Inferior parietal cortex (tissue), 1 donor: Measurements from ENCODE around the gene VSTM2B.

Experiments used
- DNase-seq: peaks from one replicate; pipeline ENCODE4 v3.0.0-alpha.2; 2016; ENCODE audit errors: extremely low spot score

The VSTM2B gene

GRCh38 chr19:29515706-29516357 lies 10.0 kb upstream of the VSTM2B start:
- no peak for DNase-seq

DNA sequence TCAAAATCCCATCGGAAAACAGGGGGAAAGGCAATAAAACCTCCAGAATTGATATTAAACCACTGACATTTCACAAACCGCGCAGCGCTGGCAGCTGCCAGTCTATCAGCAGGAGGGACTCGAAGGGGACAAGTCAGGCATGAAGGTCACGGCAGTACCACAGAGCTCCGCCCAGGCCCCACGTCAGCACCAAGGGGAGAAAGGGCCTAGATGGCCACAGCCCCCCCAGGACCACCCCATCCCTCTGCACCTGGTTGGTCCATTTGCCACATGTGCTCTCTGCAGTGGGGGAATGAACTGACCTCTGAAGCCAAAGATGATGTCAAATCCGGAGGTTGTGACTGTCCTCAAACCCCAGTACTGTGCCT lies 9.5 kb upstream of the VSTM2B start:
- no peak for DNase-seq

- DNase-seq, result no peak
Measured at GRCh38 chr19:29516821-29517395, 8.9 kb upstream of the VSTM2B start.

DNA sequence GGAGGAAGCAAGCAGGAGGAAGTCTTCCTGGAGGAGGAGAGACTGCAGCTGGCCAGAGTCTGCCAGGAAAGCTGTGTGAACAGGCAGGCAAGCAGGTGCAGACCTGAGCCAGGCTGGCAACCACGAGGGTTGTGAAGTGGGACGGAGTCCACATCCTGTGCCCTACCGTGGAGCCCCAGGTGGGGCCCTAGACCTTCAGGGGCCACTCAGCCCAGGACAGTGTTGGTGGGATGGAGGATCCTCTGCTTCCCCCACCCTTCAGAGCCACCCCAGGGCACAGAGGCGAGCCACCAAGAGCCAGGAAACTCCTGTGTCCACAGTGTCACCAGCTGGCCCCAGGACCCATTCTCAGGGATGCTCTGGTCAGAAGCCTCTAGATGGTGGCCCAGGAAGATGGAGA lies 8.4 kb upstream of the VSTM2B start:
- no peak for DNase-seq

GRCh38 chr19:29517946-29518345 lies 7.8 kb upstream of the VSTM2B start:
- DNase-seq, result no peak

DNA sequence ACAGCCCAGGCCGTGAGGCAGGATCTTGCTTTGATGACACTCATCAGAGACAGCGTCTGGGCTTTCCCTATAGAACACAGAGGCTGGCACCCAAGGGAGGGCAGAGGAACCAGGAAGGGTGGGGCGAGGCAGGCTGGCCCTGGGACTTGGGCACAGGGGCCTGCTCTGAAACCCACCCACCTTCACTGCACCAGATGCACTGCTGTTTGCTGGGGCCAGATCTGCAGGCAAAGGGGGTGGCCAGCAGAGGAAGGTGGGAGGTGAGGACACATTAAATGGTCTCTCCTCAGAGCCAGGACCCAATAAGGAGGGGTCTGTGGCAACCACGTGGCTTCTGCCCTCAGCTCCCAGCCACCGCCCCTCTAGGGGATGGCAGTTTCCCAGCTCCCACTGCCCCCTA lies 6.6 kb upstream of the VSTM2B start:
- no peak for DNase-seq

DNA sequence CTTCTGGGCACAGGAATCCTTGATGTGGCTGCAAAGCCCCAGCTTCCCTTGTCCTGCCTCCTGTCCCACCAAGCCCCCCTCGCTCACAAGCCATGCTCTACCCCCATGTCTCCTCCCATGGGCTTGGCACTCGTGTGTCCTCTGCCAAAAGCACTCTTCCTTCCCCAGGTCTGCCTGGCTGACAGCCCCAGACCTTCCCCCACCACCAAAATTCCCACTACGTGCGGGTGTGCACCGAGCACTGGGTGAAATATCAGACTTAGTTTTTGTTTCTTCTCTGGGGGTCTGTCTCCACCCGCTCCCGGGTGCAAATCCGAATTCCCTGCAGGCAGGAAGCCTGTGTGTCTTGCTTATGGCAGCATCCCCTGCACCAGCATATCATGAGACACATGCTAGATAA lies 5.9 kb upstream of the VSTM2B start:
- DNase-seq, result no peak

DNA sequence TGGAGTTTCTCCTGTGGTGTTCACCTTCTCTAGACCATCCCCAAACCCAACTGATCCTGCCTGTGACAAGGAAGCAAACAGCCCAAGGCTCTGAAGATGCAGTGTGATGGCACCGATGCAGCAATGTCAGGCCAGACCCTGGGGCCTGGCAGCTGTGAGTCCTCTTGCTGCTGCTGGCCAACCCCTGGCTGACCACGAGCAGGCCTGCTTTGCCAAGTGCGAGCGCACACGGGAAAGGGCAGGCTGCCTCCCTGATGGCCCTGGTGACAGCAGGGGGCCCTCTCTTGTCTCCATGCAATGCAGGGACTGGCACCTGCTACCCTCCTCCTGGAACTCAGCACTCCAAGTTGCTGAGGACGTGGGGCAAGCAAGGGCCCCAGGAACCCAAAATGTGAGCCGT lies 5.4 kb upstream of the VSTM2B start:
- no peak for DNase-seq

GRCh38 chr19:29521291-29522075 lies 4.3 kb upstream of the VSTM2B start:
- DNase-seq, result no peak

DNA sequence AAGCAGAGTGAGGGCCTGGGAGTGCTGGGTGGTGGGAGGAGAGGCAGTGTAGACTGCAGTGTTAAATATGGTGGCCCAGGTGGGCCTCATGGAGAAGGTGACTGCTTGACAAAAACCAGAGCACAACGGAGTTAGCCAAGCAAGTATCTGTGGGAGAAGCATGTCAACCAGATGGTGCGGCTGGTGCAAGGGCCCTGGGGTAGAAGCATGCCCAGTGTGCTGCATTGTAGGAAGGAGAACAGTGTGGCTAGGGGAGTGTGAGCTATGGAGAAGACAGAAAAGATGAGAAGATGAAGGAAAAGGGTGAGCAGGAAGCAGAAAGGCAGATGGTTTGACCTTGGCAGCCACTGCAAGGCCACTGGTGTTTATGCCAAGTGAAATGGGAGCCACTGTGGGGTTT lies 2.2 kb upstream of the VSTM2B start:
- DNase-seq, result no peak

GRCh38 chr19:29524201-29524911 lies 1.4 kb upstream of the VSTM2B start:
- peak; percentile 72 for DNase-seq

- no peak for DNase-seq
Measured at GRCh38 chr19:29524912-29525831, 622 bp upstream of the VSTM2B start.

DNA sequence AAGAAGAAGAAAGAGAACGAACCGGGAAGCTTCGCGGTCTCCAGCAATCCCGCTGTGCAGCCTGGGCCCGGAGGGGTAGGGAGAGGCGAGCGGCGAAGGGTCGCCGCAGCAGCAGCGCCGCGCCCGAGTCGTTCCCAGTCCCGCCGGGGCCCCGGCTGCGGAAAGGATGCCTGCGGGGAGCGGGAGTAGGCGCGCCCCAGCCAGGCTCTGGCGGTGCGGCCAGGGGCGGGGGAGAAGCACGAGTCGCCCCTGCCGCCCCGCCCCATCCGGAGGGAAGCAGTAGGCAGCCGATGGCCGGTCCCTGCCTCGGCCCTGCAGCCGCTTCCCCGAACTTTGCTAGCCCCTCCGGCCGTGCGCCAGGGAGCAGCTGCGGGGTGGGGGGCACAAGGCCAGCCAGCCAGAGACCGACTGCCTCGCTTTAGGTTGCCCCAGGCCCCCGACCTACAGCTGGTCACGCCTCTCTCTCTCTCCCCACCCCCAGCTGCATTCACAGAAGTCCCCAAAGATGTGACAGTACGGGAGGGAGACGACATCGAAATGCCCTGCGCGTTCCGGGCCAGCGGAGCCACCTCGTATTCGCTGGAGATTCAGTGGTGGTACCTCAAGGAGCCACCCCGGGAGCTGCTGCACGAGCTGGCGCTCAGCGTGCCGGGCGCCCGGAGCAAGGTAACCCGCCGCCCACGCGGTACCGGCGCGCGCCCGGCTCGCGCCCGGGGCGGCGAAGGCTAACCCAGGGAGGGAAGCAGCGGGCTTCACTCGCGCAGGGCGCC lies 1.1 kb downstream of the VSTM2B start:
- no peak for DNase-seq

DNA sequence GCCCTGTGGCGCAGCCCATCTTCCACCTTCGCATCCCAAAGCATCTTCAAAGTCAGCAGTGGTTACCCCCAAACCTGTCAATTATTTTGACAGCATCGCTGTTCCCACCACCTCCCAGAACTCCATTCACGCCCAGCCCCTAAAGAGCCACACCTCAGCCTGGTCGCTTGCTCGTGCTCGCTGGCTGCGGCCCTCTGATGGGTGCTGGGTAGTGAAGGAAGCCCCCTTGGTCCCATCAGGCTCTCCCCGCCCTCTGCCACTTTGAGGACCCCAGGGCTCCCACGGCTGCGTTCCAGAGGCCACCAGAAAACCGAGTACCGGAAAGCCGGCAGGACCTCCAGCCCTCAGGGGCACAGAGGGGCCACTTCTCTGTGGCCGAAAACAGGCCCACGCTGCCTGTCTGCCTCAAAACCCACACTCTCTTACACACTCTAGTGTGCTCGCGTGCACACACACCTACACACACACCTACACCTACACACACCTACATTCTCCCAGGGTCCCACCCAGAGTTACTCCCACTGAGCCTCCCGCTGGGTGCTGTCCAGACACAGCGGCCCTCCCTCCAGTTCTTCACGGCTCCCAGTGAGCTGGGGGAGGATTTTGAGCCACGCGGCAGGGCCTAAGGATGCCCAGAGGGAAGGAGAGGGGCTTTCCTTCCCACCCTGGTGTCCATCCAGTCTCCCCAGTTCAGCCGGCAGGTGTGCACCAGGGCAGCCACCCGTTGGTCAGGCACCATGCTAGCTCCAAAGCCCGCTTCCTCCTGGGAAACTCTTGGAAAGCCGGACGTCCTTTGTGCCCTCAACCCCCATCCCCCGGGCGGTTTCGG lies 1.9 kb downstream of the VSTM2B start:
- no peak for DNase-seq

- peak; percentile 79 for DNase-seq
Measured at GRCh38 chr19:29528350-29528945, 2.7 kb downstream of the VSTM2B start.

DNA sequence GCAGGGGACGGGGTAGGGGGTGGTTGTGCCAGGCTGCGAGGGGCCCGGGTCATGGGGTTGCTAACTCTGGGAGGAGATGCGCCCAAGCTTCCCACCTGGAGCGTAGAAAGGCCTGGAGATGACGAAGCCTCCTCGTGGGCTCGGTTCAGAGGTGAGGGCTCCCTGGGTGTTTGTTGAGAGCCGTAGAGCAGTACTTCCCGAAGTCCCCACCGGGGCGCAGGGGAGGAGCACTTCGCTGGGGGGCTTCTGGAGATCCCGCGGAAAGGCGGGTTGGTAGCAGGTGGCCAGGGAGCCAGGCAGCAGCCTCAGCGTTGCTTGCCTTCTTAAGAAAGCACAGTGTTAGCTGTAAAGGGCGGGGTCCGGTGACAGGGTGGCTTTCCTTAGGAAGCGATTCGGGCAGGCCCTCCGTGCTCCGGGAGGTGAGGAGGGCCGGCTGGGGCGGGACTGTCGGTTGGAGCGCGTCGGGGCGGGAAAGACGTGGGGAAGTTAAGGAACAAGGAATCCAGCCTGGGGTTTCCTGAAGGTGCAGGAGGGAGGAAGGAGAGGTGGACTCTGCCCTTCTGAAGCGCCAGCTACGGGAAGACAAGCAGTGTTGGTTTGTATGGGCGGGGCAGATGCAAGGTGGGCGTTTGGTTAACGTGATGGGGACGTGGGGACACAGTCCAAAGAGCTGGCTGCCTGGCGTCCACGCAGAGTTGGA lies 3.3 kb downstream of the VSTM2B start:
- no peak for DNase-seq

DNA sequence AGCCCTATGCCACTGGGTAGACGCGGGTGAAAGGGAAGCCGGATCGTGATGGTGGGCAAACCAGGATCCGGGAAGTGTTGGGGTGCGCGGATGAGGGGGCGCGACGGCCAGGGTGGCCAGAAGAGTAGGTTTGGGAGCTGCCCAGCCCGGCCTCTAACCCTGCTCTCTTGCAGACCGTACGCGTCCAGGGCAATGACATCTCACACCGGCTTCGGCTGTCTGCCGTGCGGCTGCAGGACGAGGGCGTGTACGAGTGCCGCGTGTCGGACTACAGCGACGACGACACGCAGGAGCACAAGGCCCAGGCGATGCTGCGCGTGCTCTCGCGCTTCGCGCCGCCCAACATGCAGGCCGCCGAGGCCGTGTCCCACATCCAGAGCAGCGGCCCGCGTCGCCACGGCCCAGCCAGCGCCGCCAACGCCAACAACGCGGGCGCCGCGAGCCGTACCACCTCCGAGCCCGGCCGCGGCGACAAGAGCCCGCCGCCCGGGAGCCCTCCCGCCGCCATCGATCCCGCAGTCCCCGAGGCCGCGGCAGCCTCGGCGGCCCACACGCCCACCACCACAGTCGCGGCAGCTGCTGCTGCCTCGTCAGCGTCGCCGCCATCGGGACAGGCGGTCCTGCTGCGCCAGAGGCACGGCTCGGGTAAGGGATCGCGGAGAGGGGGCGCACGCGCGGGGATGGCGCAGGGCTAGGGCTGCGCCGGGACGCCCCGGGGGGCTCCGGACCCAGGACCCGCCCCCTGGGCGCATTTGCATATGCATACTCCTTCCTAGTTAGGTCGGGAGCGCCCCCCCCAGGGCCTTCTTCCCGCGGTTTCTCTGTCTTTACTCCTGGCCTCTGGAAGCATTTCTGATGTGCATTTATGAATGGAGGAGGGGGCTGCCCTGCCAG lies 4.1 kb downstream of the VSTM2B start:
- no peak for DNase-seq
